Lung (tissue), 12 donors: ENCODE measurements around the gene NUTM1. TPM values are rescaled to one million over a fixed set of nuclear protein-coding genes. Genes with fewer than 3 reads are reported as not detected.

Experiments
- ATAC-seq: fragments of 200-7000 bp; cut with Tn5 transposase; one replicate; pipeline ENCODE4 v1.9.1; 2020; ENCODE audit warnings: moderate number of reproducible peaks; ENCODE audit not compliant: insufficient read depth, low FRiP score
- DNase-seq, 3 donors: peaks; one replicate each; pipeline ENCODE4 v3.0.0-alpha.2; 2013 to 2017
- H3K27ac ChIP-seq, 2 donors: one replicate each; pipeline ENCODE4 v1.5.1; 2013; ENCODE audit warnings: mild to moderate bottlenecking in 2 of 2, moderate library complexity in 2 of 2, control low read depth in 1 of 2, inconsistent platforms in 1 of 2, low read depth in 1 of 2, low read length in 1 of 2
- H3K27me3 ChIP-seq, 3 donors: one replicate each; pipeline ENCODE4 v1.5.1; 2013; ENCODE audit warnings: low read length in 2 of 3; ENCODE audit not compliant: control insufficient read depth in 3 of 3, insufficient read depth in 3 of 3
- H3K36me3 ChIP-seq, 4 donors: one replicate each; pipeline ENCODE4 v1.5.1; 2013; ENCODE audit warnings: low read length in 4 of 4, mild to moderate bottlenecking in 1 of 4, moderate library complexity in 1 of 4; ENCODE audit not compliant: control insufficient read depth in 4 of 4, insufficient read depth in 4 of 4
- H3K4me1 ChIP-seq, 5 donors: one replicate each; pipeline ENCODE4 v1.5.1; 2013; ENCODE audit warnings: low read length in 5 of 5, mild to moderate bottlenecking in 2 of 5, moderate library complexity in 1 of 5; ENCODE audit not compliant: control insufficient read depth in 5 of 5, insufficient read depth in 5 of 5
- H3K4me3 ChIP-seq: one replicate; pipeline ENCODE4 v1.5.1; 2013; ENCODE audit warnings: mild to moderate bottlenecking, control low read depth, moderate library complexity
- H3K9ac ChIP-seq, 2 donors: one replicate each; pipeline ENCODE4 v1.5.1; 2013; ENCODE audit warnings: low read length in 2 of 2, control low read depth in 1 of 2; ENCODE audit not compliant: insufficient read depth in 1 of 2
- H3K9me3 ChIP-seq, 4 donors: one replicate each; pipeline ENCODE4 v1.5.1; 2013; ENCODE audit warnings: low read length in 3 of 4, mild to moderate bottlenecking in 1 of 4, moderate library complexity in 1 of 4; ENCODE audit not compliant: control insufficient read depth in 4 of 4, insufficient read depth in 3 of 4
- CTCF ChIP-seq: IDR thresholded peaks from 2 replicates; pipeline ENCODE4 v1.5.1; 2012; ENCODE audit warnings: mild to moderate bottlenecking; ENCODE audit errors: control extremely low read depth, extremely low read depth
- WGBS, 2 donors: extraction: QIAGEN DNeasy Blood & Tissue Kit; methylation state at CpG; one replicate each; pipeline ENCODE4 v1.1.7; 2013; 5-methylcytosine and 5-hydroxymethylcytosine counted together
- polyA plus RNA-seq, 2 donors: library from polyadenylated mRNA; stranded (reverse); fragments of 200-250 nt; gene quantifications; one replicate each; pipeline ENCODE4 v1.2.1, GENCODE V29; 2013
- total RNA-seq, 2 donors: library from RNA; depleted of rRNA in 1 of 2; stranded (reverse); fragments of >200 nt in 1 of 2; gene quantifications; one replicate each; pipeline ENCODE4 v1.2.1, GENCODE V29; 2014 to 2021
- donor health status: control.
- donor health status: control.
- donor health status: Bipolar disorder and iron deficiency.
- donor health status: healthy.
- donor health status: DM: yes; HTN: yes; CAD: no.

NUTM1 gene
- total and polyA plus RNA-seq, 4 donors, result 0.02 TPM; not detected in 3

GRCh38 chr15:34365836-34366235 is 22.7 kb downstream of the NUTM1 start:
- peak in 1 of 3 donors; percentile 17 for DNase-seq
- WGBS, 2 donors, result 41 to 51% methylated on average over 5 of the region's 5 CpGs
- no peak overlapping the region for H3K9ac ChIP-seq
- H3K4me3 ChIP-seq, result peak overlapping the region; percentile 79
- no peaks in the 10 kb centered on the region for H3K9me3 ChIP-seq
- H3K4me1 ChIP-seq, result peaks cover 0 to 15% (median 7%) of the 10 kb centered on the region in 5 donors
- no peak for TF ChIP-seq CTCF
- no peak for ATAC-seq
- H3K27me3 ChIP-seq, result no peaks in the 10 kb centered on the region
- H3K36me3 ChIP-seq, result peaks cover 0 to 4% (median 0%) of the 10 kb centered on the region in 4 donors
- peak overlapping the region; percentile 32 to 66 for H3K27ac ChIP-seq

GRCh38 chr15:34366271-34367065 is 23.4 kb downstream of the NUTM1 start:
- WGBS, 2 donors, result 1% methylated on average over 37 of the region's 37 CpGs
- Histone ChIP-seq H3K4me1 (peaks cover 0 to 15% (median 7%) of the 10 kb centered on the region in 5 donors), H3K27me3 (no peaks in the 10 kb centered on the region), H3K27ac (peak overlapping the region; percentile 32 to 66), H3K9me3 (no peaks in the 10 kb centered on the region), H3K4me3 (peak overlapping the region; percentile 79), H3K36me3 (peaks cover 0 to 2% (median 0%) of the 10 kb centered on the region in 4 donors), H3K9ac (no peak overlapping the region)
- TF ChIP-seq CTCF, result no peak
- DNase-seq, result peak; percentile 66 to 82 (median 73)
- ATAC-seq, result peak; percentile 30

DNA sequence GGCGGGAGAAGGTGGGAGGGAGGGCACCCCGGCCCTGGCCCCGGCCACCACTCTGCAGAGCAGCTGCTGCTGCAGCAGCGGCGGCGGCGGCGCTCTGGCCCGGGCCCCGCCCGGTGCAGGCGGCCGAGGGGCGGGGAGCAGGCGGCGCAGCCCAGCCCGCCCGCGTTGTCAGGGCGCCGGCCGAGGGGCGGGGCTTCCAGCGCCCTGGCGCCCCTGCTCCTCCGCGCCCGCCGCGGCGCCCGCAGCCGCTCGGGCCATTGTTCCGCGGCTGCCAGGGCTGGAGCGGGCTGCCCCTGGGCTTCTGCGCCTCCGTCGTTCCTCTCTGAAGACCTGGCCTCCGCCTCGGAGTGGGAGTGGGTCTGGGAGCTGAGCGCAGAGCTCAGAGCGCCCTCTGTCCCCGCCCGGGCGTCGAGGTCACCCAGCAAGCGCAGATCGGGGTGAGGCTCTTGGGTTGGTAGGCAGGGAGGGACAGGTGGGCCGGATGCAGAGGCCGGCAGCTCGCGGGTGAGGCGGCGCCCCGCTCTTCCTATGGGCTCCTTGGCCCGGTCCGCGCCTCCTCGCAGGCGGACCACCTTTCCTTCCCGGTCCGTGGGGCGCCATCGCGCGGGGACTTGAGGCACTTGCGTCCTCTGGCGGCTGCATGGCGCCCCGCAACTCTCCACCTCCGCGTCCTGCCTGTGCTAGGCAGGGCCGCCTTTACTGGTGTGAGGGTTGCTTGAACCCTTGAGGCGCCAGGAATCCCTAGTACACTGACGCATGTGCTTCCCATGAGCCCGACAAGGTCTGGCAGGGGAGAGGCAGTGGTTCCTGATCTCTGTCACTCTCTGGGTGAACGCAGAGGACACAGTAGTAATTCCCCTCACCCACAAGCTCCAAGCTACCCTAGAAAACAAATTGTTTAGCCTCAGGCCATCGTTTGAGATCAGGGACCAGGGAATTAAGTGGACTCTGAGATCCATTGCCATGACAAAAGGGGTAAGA is 24.3 kb downstream of the NUTM1 start, which contains the start of gene LPCAT4:
Gene LPCAT4, minus strand, starts transcription at position 96 of the 981 bp plus-strand sequence. CDS start 96 bp downstream, outside the sequence.
- H3K9me3 ChIP-seq, result no peaks in the 10 kb centered on the region
- 0% methylated on average over 56 to 80 of the region's 80 CpGs for WGBS, 2 donors

More for the DNA sequence above, 24.3 kb downstream of the NUTM1 start, which contains the start of gene LPCAT4:
- Histone ChIP-seq H3K9ac (peak within 1 kb of the TSS; percentile 58 to 95), H3K27me3 (no peaks in the 10 kb centered on the region), H3K36me3 (peaks cover 0 to 1% (median 0%) of the 10 kb centered on the region in 4 donors), H3K4me1 (peaks cover 0 to 15% (median 7%) of the 10 kb centered on the region in 5 donors), H3K4me3 (peak within 1 kb of the TSS; percentile 79), H3K27ac (peak within 1 kb of the TSS; percentile 88 to 96)
- TF ChIP-seq CTCF, result peak; percentile 71
- DNase-seq, result peak; percentile 90 to 92 (median 91)
- ATAC-seq, result peak; percentile 96
